ENCODE results near the gene GNAS-AS1.

DNA sequence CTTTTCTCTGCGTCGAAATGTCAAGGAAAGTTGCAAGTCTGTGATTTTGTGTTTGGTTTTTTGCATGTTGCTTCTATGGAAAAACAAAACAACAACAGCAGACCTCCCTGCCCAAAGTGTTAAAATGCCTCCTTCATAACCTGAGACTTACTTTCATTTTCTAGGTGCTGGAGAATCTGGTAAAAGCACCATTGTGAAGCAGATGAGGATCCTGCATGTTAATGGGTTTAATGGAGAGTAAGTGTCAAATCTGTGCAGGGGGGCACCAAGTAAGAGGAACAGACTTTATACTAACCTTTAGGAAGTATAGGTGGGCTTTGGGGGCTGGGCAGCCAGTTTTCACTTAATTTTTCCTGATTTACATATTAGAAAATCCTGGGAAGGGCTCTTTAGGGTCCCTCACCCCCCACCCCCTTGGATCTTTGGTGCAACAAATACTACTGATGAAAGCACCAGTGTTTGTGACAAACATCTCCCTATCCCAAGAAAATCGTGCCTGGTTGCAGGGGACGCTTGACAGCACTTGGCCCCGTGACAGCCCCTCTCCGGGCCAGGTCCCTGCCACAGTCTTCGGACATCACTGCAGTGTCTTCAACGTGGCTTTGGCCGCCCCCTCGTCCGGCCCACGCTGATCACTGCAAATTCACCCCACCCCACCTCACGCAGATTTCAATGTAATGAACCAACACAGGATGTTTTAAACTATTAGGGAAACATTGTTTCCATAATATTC lies 44.9 kb upstream of the GNAS-AS1 start:
- TF ChIP-seq GATA2 (IDR thresholded peaks at IDR 0.05; ENCODE audit: low read depth, low read length): no peak
- no peak for TF ChIP-seq GATA3 (IDR thresholded peaks at IDR 0.05; ENCODE audit: low read depth, low read length)
